GM19239 (cell line): ENCODE results near the gene ERN1.
"Not testable (repeated sequence)": the region's sequence is repeated elsewhere in the genome, so short reads cannot be mapped to it uniquely, and the experiment has no call there.

Experiments used
- DNase-seq: peaks from one replicate; pipeline ENCODE4 v3.0.0; 2011; ENCODE audit warnings: low spot score; ENCODE audit not compliant: insufficient read length
- FAIRE-seq: peaks from 2 replicates; lab custom pipeline; 2011; peaks lifted over from hg19 to GRCh38; lab: Jason Lieb, UNC

ERN1 gene

GRCh38 chr17:64009571-64010402 is 120.2 kb downstream of the ERN1 start:
- FAIRE-seq: no peak
- DNase-seq: no peak

GRCh38 chr17:64008830-64009229 is 121.1 kb downstream of the ERN1 start:
- FAIRE-seq: no peak
- no peak for DNase-seq

GRCh38 chr17:64008346-64008745 is 121.6 kb downstream of the ERN1 start:
- FAIRE-seq (no peak), DNase-seq (no peak)

- FAIRE-seq: no peak
Measured at GRCh38 chr17:64007838-64008282, 122.1 kb downstream of the ERN1 start.

GRCh38 chr17:64007089-64007837 is 122.7 kb downstream of the ERN1 start:
- DNase-seq, FAIRE-seq: not testable (repeated sequence)

More at GRCh38 chr17:64007838-64008282, 122.1 kb downstream of the ERN1 start:
- DNase-seq: no peak

GRCh38 chr17:64006361-64007088 is 123.4 kb downstream of the ERN1 start:
- FAIRE-seq: no peak
- DNase-seq: no peak

- DNase-seq (no peak), FAIRE-seq (no peak)
Measured at GRCh38 chr17:64005734-64006167, 124.2 kb downstream of the ERN1 start.

- FAIRE-seq (no peak), DNase-seq (no peak)
Measured at GRCh38 chr17:64004903-64005733, 124.8 kb downstream of the ERN1 start.

GRCh38 chr17:64004218-64004770 is 125.7 kb downstream of the ERN1 start:
- DNase-seq (no peak), FAIRE-seq (no peak)

GRCh38 chr17:64003526-64004121 is 126.3 kb downstream of the ERN1 start:
- DNase-seq: no peak

GRCh38 chr17:64002658-64003525 is 127.1 kb downstream of the ERN1 start:
- FAIRE-seq (no peak), DNase-seq (no peak)

More at GRCh38 chr17:64003526-64004121, 126.3 kb downstream of the ERN1 start:
- no peak for FAIRE-seq

- FAIRE-seq: no peak
- DNase-seq: no peak
Measured at GRCh38 chr17:64001763-64002529, 128.0 kb downstream of the ERN1 start.

GRCh38 chr17:64001091-64001579 is 128.8 kb downstream of the ERN1 start:
- no peak for DNase-seq
- no peak for FAIRE-seq

- DNase-seq: no peak
- no peak for FAIRE-seq
Measured at GRCh38 chr17:63999680-64000531, 130.0 kb downstream of the ERN1 start.

- DNase-seq (no peak), FAIRE-seq (no peak)
Measured at GRCh38 chr17:63998721-63999679, 130.9 kb downstream of the ERN1 start.
